T-helper 17 cell (primary cell): ENCODE measurements around the gene XPO4. TPM values are rescaled to one million over a fixed set of nuclear protein-coding genes. Genes with fewer than 3 reads are reported as not detected.

Experiments
- ATAC-seq: fragments of 150-1000 bp; cut with Tn5 transposase; 2 replicates; pipeline ENCODE4 v1.10.0; 2021; ENCODE audit warnings: mild to moderate bottlenecking, moderate library complexity
- DNase-seq, 3 donors: peaks; one replicate each; pipeline versions ENCODE4 v3.0.0 to v3.0.0-alpha.2; 2020 to 2021
- H3K9me3 ChIP-seq: one replicate; pipeline ENCODE4 v1.7.0; 2013; ENCODE audit warnings: low read length, mild to moderate bottlenecking; ENCODE audit not compliant: control insufficient read depth, poor library complexity, severe bottlenecking
- H3K27ac Mint-ChIP-seq: one replicate; pipeline ENCODE4 v1.8.0; 2022; ENCODE audit warnings: mild to moderate bottlenecking, moderate library complexity, mixed read lengths
- H3K27me3 Mint-ChIP-seq: one replicate; pipeline ENCODE4 v1.8.0; 2022; ENCODE audit warnings: mixed read lengths
- H3K36me3 Mint-ChIP-seq: one replicate; pipeline ENCODE4 v1.8.0; 2022; ENCODE audit warnings: low read depth, mixed read lengths
- H3K4me1 Mint-ChIP-seq: one replicate; pipeline ENCODE4 v1.8.0; 2022; ENCODE audit warnings: mild to moderate bottlenecking, mixed read lengths
- H3K4me3 Mint-ChIP-seq: one replicate; pipeline ENCODE4 v1.8.0; 2022; ENCODE audit warnings: mild to moderate bottlenecking, moderate library complexity, mixed read lengths
- total RNA-seq, 4 donors: library from RNA in 2 of 4; stranded (reverse) in 2 of 4; gene quantifications; one replicate each; pipeline ENCODE4 v1.2.3 and lab custom pipeline; 2022 to 2026

The XPO4 gene
- total RNA-seq, 2 donors from 2014 or later = 23.4 to 25.3 TPM

GRCh38 chr13:20815464-20815863, 87.1 kb downstream of the XPO4 start:
- no peak overlapping the region for H3K27ac Mint-ChIP-seq

GRCh38 chr13:20814224-20814910, 88.2 kb downstream of the XPO4 start:
- peaks cover 12% of the 10 kb centered on the region for H3K36me3 Mint-ChIP-seq
- DNase-seq (no peak), ATAC-seq (no peak)
- no peak overlapping the region for H3K4me3 Mint-ChIP-seq
- H3K4me1 Mint-ChIP-seq = peaks cover 3% of the 10 kb centered on the region
- no peak overlapping the region for H3K27ac Mint-ChIP-seq
- H3K27me3 Mint-ChIP-seq = no peaks in the 10 kb centered on the region
- no peaks in the 10 kb centered on the region for H3K9me3 ChIP-seq

More at GRCh38 chr13:20815464-20815863, 87.1 kb downstream of the XPO4 start:
- ATAC-seq = no peak
- DNase-seq = no peak
- Mint-ChIP-seq H3K4me1 (peaks cover 3% of the 10 kb centered on the region), H3K4me3 (no peak overlapping the region), H3K27me3 (no peaks in the 10 kb centered on the region), H3K36me3 (peaks cover 12% of the 10 kb centered on the region)
- H3K9me3 ChIP-seq = no peaks in the 10 kb centered on the region

GRCh38 chr13:20812890-20813289, 89.7 kb downstream of the XPO4 start:
- Mint-ChIP-seq H3K4me1 (peaks cover 3% of the 10 kb centered on the region), H3K27ac (no peak overlapping the region), H3K27me3 (no peaks in the 10 kb centered on the region), H3K36me3 (peaks cover 17% of the 10 kb centered on the region), H3K4me3 (no peak overlapping the region)
- no peaks in the 10 kb centered on the region for H3K9me3 ChIP-seq
- DNase-seq = no peak
- ATAC-seq = no peak

DNA sequence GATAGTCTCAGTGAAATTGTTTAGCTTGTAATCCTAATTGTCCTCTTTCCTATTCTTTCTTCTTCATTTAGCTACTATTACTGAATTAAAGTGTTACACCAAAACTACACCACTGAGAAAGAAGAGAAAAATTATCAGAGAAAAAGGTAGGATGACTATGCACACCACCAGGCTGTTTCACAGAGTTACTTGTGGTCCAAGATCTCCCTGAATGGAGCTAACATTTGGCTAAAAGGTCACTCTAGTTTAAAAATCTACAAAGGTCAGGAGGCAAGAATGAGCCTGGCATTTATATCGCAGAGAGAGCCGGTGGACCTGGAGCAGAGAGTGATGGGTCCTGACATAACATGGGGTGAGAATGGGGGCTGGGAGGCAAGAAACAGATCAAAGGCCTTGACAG, 91.7 kb downstream of the XPO4 start:
- Mint-ChIP-seq H3K36me3 (peaks cover 17% of the 10 kb centered on the region), H3K27me3 (no peaks in the 10 kb centered on the region), H3K27ac (no peak overlapping the region), H3K4me1 (peaks cover 3% of the 10 kb centered on the region), H3K4me3 (no peak overlapping the region)
- H3K9me3 ChIP-seq = no peaks in the 10 kb centered on the region
- DNase-seq (no peak), ATAC-seq (no peak)

GRCh38 chr13:20808874-20809273, 93.7 kb downstream of the XPO4 start:
- Mint-ChIP-seq H3K36me3 (peaks cover 18% of the 10 kb centered on the region), H3K4me1 (peaks cover 11% of the 10 kb centered on the region), H3K27me3 (no peaks in the 10 kb centered on the region), H3K27ac (no peak overlapping the region), H3K4me3 (no peak overlapping the region)
- DNase-seq (no peak), ATAC-seq (no peak)
- no peaks in the 10 kb centered on the region for H3K9me3 ChIP-seq

DNA sequence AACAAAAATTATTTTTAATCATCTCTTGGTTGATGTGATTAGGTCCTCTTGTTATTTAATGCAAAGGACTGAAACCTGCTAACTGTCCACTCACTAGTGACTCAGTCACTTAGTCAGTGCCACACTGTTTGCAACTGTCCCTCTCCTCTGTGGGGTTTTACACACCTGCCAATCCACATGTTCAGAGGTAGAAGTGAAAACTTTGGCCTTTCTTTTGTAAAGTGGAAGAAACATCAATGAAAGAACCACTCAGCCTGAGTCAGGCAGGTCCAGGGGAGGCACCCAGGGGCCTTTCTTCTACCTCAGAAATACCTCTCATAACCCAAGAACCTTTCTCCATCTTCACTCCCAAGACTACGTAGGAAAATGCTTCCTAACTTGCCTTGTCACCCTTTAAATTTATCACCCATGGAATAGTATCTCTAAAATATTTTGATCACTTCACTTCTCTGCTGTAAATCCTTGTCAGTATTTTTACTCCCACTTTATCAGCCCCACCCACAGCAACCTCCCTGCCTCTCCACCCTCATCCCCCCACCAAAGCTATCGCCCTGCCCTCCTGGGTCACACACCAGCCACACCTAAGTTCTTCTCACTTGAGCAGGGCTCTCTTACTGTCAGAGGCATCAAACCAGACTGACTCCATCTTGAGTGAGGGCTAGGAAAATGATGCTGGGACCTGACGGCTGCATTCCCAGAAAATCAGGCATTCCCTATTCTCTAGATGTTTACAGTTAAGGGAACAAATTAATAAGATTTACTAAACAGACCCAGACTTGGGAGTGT, 99.2 kb downstream of the XPO4 start:
- Mint-ChIP-seq H3K27ac (peak overlapping the region; percentile 85), H3K36me3 (peaks cover 4% of the 10 kb centered on the region), H3K4me1 (peaks cover 14% of the 10 kb centered on the region), H3K27me3 (no peaks in the 10 kb centered on the region), H3K4me3 (no peak overlapping the region)
- DNase-seq = no peak
- no peaks in the 10 kb centered on the region for H3K9me3 ChIP-seq
- ATAC-seq = no peak

GRCh38 chr13:20801707-20802106, 100.8 kb downstream of the XPO4 start:
- Mint-ChIP-seq H3K4me3 (no peak overlapping the region), H3K27me3 (no peaks in the 10 kb centered on the region), H3K4me1 (peaks cover 27% of the 10 kb centered on the region), H3K27ac (peak overlapping the region; percentile 71), H3K36me3 (peaks cover 4% of the 10 kb centered on the region)
- no peaks in the 10 kb centered on the region for H3K9me3 ChIP-seq
- ATAC-seq (no peak), DNase-seq (no peak)

- no peaks in the 10 kb centered on the region for H3K36me3 Mint-ChIP-seq
- H3K27ac Mint-ChIP-seq = peak overlapping the region; percentile 71
- ATAC-seq = no peak
- no peaks in the 10 kb centered on the region for H3K27me3 Mint-ChIP-seq
- peaks cover 24% of the 10 kb centered on the region for H3K4me1 Mint-ChIP-seq
- H3K9me3 ChIP-seq = no peaks in the 10 kb centered on the region
- DNase-seq = no peak
- no peak overlapping the region for H3K4me3 Mint-ChIP-seq
These were observed 102.7 kb downstream of the XPO4 start for GRCh38 chr13:20799726-20800416.

- Mint-ChIP-seq H3K27me3 (no peaks in the 10 kb centered on the region), H3K36me3 (peaks cover 3% of the 10 kb centered on the region), H3K4me1 (peaks cover 17% of the 10 kb centered on the region), H3K4me3 (no peak overlapping the region), H3K27ac (no peak overlapping the region)
- no peak for DNase-seq
- ATAC-seq = no peak
- no peaks in the 10 kb centered on the region for H3K9me3 ChIP-seq
These were observed 104.5 kb downstream of the XPO4 start for GRCh38 chr13:20798027-20798426.

GRCh38 chr13:20796791-20797508, 105.6 kb downstream of the XPO4 start:
- no peak overlapping the region for H3K4me3 Mint-ChIP-seq

GRCh38 chr13:20789665-20790064, 112.9 kb downstream of the XPO4 start:
- ATAC-seq (no peak), DNase-seq (no peak)
- H3K4me1 Mint-ChIP-seq = peaks cover 6% of the 10 kb centered on the region
- no peaks in the 10 kb centered on the region for H3K27me3 Mint-ChIP-seq
- H3K9me3 ChIP-seq = no peaks in the 10 kb centered on the region
- peaks cover 6% of the 10 kb centered on the region for H3K36me3 Mint-ChIP-seq
- H3K27ac Mint-ChIP-seq = no peak overlapping the region
- no peak overlapping the region for H3K4me3 Mint-ChIP-seq

More at GRCh38 chr13:20796791-20797508, 105.6 kb downstream of the XPO4 start:
- no peaks in the 10 kb centered on the region for H3K9me3 ChIP-seq
- H3K27me3 Mint-ChIP-seq = no peaks in the 10 kb centered on the region
- ATAC-seq = no peak
- H3K36me3 Mint-ChIP-seq = peaks cover 3% of the 10 kb centered on the region
- H3K4me1 Mint-ChIP-seq = peaks cover 16% of the 10 kb centered on the region
- no peak for DNase-seq
- H3K27ac Mint-ChIP-seq = peak overlapping the region; percentile 29

- Mint-ChIP-seq H3K4me3 (no peak overlapping the region), H3K4me1 (peaks cover 8% of the 10 kb centered on the region), H3K27ac (no peak overlapping the region), H3K36me3 (peaks cover 6% of the 10 kb centered on the region), H3K27me3 (no peaks in the 10 kb centered on the region)
- H3K9me3 ChIP-seq = no peaks in the 10 kb centered on the region
- ATAC-seq (no peak), DNase-seq (no peak)
These were observed 114.2 kb downstream of the XPO4 start for GRCh38 chr13:20788312-20788711.

- H3K4me1 Mint-ChIP-seq = peaks cover 12% of the 10 kb centered on the region
- no peak overlapping the region for H3K27ac Mint-ChIP-seq
- H3K36me3 Mint-ChIP-seq = peaks cover 3% of the 10 kb centered on the region
- ATAC-seq (no peak), DNase-seq (no peak)
- H3K27me3 Mint-ChIP-seq = no peaks in the 10 kb centered on the region
- H3K4me3 Mint-ChIP-seq = no peak overlapping the region
- H3K9me3 ChIP-seq = no peaks in the 10 kb centered on the region
These were observed 115.4 kb downstream of the XPO4 start for GRCh38 chr13:20787180-20787579.
